Adrenal gland (tissue), 12 donors: ENCODE results near the gene HLA-F. TPM values are rescaled to one million over a fixed set of nuclear protein-coding genes. Genes with fewer than 3 reads are reported as not detected.
A peak's percentile ranks its signal among the peaks of the same experiment; 100 is the strongest.

Experiments used
- DNase-seq, 7 donors: peaks; one replicate each; pipeline ENCODE4 v3.0.0-alpha.2; 2019 to 2020
- H3K27ac ChIP-seq, 5 donors: fragments of 200-600 bp; sonication (generic) in 4 of 5; 1 replicate in 3 of 5; 2 replicates in 2 of 5; pipeline versions ENCODE4 v1.5.1 to v1.8.0; 2016 to 2020; ENCODE audit warnings: mild to moderate bottlenecking in 1 of 5
- H3K27me3 ChIP-seq: fragments of 200-600 bp; 2 replicates; pipeline ENCODE4 v1.8.0; 2021
- H3K36me3 ChIP-seq, 2 donors: fragments of 200-600 bp; replicated peaks in 1 of 2; 1 replicate in 1 of 2; 2 replicates in 1 of 2; pipeline versions ENCODE4 v1.5.1 to v1.8.0; 2018 to 2022
- H3K4me1 ChIP-seq, 2 donors: fragments of 200-600 bp; replicated peaks in 1 of 2; 1 replicate in 1 of 2; 2 replicates in 1 of 2; pipeline versions ENCODE4 v1.5.1 to v1.8.0; 2018 to 2021
- H3K4me3 ChIP-seq, 4 donors: fragments of 200-600 bp; sonication (generic) in 3 of 4; one replicate each; pipeline ENCODE4 v1.5.1; 2016 to 2018
- H3K9me3 ChIP-seq, 3 donors: fragments of 200-600 bp; sonication (generic) in 1 of 3; replicated peaks in 1 of 3; 1 replicate in 2 of 3; 2 replicates in 1 of 3; pipeline versions ENCODE4 v1.5.1 to v1.8.0; 2016 to 2021
- POLR2A ChIP-seq, 2 donors: fragments of 450-650 bp; IDR thresholded peaks; one replicate each; pipeline ENCODE4 v1.6.1; 2017; ENCODE audit warnings: antibody characterized with exemption in 2 of 2, mild to moderate bottlenecking in 2 of 2, moderate library complexity in 1 of 2
- WGBS, 4 donors: extraction: QIAGEN DNeasy Blood & Tissue Kit in 2 of 4; methylation state at CpG; one replicate each; pipeline versions ENCODE4 v1.1.5 to v1.1.7; 2013 to 2017; 5-methylcytosine and 5-hydroxymethylcytosine counted together
- intact Hi-C, 2 donors: fragments of 100-400 bp; cut with DNase I; formaldehyde crosslinking; loops; one replicate each; pipeline versions ENCODE4 v1.14.1 to v1.15.0; 2022 to 2023
- polyA plus RNA-seq, 3 donors: library from polyadenylated mRNA; stranded (reverse); fragments of 200-250 nt in 2 of 3; fragments of 350-450 nt in 1 of 3; fragmentation: Illumina TruSeq in 1 of 3; extraction: RNeasy Lipid Tissue Mini Kit (QIAGEN cat#74804) in 1 of 3; gene quantifications; one replicate each; pipeline ENCODE4 v1.2.3, GENCODE V29; 2013 to 2014
- total RNA-seq, 9 donors: library from RNA; depleted of rRNA in 4 of 9; stranded (reverse); fragments of >200 nt in 4 of 9; fragments of 120-200 nt in 1 of 9; fragmentation: NEBNext Ultra II Directional in 1 of 9; extraction: Animal tissue kit (Norgen Biotek cat#: 25700) in 1 of 9; gene quantifications; one replicate each; pipeline versions ENCODE4 v1.1.0 to v1.2.4, GENCODE V29; 2013 to 2023
- TF ChIP-seq, protein P1 (sequence below), 6 experiments: fragments of 450-650 bp in 4 of 6; fragments of 200-600 bp in 2 of 6; sonication (generic) in 1 of 6; IDR thresholded peaks; 1 replicate in 5 of 6; 2 replicates in 1 of 6; pipeline versions ENCODE4 v1.5.1 to v1.8.0; 2016 to 2021; ENCODE audit warnings: antibody characterized with exemption in 6 of 6, mild to moderate bottlenecking in 2 of 6, moderate library complexity in 1 of 6
- donor health status: healthy with polysubstance abuse.
- donor health status: Bipolar disorder and iron deficiency.
- donor health status: DM: yes; HTN: yes; CAD: no.
- donor health status: DM: no; HTN: no; CAD: no.
- donor health status: DM: no; HTN: no; CAD: no.
- donor health status: DM: yes; HTN: yes; CAD: no.

Gene HLA-F
- total and polyA plus RNA-seq, 12 donors = 3.8 to 285 (median 85.0) TPM

DNA sequence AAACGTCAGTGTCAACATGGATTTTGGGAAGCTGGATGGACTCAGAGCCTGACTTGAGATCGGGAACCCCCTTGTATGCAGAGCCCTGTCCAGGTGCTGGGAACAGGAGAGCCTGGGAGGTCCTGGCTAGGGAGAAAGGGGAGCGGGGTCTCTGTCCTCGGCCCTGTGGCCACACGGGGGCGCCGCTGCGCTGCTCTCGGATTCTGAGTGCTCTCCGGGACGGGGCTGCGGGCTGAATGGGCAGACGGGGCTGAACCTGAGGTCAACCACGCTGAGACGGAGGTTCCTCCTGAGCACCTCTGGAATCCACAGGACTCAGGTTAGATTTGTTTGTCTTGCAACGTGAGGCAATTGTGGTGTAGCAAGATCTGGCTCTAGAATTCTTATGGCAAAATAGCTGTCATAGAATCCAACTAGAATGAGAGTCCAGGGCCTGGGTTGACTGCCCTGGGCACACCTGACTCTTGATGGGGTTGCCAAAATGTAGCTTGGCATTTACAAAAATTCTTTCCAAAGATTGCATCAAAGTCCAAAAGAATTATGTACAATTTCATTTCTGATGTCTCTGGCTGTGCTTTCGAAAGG is 20.6 kb upstream of the HLA-F start:
- Histone ChIP-seq H3K27ac (no peak overlapping the region), H3K36me3 (no peaks in the 10 kb centered on the region), H3K4me1 (no peaks in the 10 kb centered on the region), H3K27me3 (no peaks in the 10 kb centered on the region), H3K4me3 (no peak overlapping the region), H3K9me3 (no peaks in the 10 kb centered on the region)
- 24 to 44% (median 32%) methylated on average over 6 to 17 of the region's 17 CpGs for WGBS, 4 donors
- DNase-seq = peak in 1 of 7 donors; percentile 68
- intact Hi-C loops = loop anchor here in 1 of 2 donors (5.0 to 10.0 kb wide), 2 partner anchors 135 to 312 kb away; no protein-coding TSS in a partner anchor
- TF ChIP-seq, protein P1, sequence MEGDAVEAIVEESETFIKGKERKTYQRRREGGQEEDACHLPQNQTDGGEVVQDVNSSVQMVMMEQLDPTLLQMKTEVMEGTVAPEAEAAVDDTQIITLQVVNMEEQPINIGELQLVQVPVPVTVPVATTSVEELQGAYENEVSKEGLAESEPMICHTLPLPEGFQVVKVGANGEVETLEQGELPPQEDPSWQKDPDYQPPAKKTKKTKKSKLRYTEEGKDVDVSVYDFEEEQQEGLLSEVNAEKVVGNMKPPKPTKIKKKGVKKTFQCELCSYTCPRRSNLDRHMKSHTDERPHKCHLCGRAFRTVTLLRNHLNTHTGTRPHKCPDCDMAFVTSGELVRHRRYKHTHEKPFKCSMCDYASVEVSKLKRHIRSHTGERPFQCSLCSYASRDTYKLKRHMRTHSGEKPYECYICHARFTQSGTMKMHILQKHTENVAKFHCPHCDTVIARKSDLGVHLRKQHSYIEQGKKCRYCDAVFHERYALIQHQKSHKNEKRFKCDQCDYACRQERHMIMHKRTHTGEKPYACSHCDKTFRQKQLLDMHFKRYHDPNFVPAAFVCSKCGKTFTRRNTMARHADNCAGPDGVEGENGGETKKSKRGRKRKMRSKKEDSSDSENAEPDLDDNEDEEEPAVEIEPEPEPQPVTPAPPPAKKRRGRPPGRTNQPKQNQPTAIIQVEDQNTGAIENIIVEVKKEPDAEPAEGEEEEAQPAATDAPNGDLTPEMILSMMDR (IDR thresholded peaks at IDR 0.05) = peak in 3 of 6 experiments; percentile 31 to 54 (median 41)
- no peak for TF ChIP-seq POLR2A (IDR thresholded peaks at IDR 0.05)

DNA sequence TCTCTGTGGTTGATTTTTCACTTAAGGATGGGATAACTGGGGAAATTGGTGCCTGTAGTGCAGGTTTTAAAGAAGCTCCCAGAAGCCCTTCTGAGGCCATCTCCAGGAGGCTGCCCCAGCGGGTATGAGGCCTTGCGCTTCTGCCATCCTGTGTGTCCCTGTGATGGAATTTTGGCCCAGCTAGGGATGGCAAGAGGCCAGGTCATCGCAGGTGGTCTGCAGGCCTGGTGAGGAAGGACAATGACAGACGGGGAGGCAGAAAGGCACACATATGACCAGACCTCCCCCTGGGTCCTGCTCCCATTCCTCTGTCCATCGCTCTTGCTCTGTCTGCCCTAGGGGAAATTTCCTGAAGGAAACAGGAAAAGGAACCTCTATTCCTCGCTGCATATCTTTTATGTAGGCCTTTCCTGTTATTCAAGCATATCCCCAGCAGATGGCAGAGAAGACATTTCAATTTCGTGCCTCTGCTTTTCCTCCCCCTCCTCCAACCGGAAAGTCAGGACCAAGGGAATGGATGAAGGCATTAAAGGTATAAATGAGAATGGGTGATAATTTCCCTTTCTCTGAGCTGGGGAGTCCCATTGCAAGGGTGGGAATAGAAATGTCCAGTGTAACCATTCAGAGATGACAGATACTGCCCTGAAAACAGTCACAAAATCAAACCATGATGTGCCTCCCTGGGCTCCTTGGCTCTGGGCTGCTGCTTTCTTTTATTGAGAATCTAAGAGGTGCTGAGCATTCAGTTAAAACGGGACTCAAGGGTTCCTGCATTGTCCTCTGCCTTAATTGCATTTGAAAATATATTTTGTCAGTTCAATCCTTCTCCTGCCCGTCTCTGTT is 17.6 kb upstream of the HLA-F start:
- no peak for TF ChIP-seq POLR2A (IDR thresholded peaks at IDR 0.05)
- TF ChIP-seq, protein P1 (IDR thresholded peaks at IDR 0.05) = peak; percentile 46 to 80 (median 68)
- peaks cover 8% of the 10 kb centered on the region for H3K27me3 ChIP-seq
- DNase-seq = peak; percentile 37 to 64 (median 47)
- intact Hi-C loops = loop anchor here (2.0 to 10.0 kb wide), 2 partner anchors 127 to 309 kb away; no protein-coding TSS in a partner anchor
- 28 to 37% (median 33%) methylated on average over 10 of the region's 10 CpGs for WGBS, 4 donors
- no peak overlapping the region for H3K27ac ChIP-seq
- H3K4me3 ChIP-seq = no peak overlapping the region
- H3K36me3 ChIP-seq = no peaks in the 10 kb centered on the region
- no peaks in the 10 kb centered on the region for H3K4me1 ChIP-seq
- no peaks in the 10 kb centered on the region for H3K9me3 ChIP-seq

DNA sequence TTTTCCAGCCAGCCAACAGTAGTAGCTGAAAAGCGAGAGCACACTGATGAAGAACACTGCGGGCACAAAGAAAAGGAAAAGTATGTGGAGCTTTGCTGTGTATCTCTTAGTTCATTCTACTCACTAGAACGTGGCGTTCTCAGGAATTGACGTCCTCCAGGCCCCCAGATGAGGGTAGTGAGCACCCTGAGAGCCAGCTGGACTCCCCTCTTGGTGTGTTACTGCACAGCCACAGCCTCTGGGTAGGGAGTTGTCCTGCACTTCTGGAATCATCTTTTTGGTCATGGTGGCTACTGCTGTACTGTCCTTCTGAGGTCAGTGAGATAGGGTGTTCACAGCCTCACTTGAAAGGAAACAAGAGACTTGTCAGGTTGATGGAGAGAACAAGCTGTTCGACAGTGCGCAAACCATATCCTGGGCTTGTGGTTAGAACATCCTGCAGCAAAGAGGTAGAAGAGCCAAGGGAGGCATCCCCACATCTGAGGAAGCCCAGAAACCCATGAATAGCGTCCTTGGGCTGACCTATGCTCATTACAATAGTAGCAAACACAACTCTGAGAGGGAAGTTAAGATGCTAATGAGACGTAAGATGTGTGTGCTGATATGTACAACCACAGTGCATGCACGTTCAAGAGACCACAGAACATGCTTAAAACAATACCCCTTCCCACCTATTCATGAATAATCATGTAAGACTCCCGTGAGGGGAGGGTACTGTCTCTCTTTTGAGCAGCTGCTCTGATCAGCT is 14.6 kb upstream of the HLA-F start:
- no peak for DNase-seq
- Histone ChIP-seq H3K9me3 (no peaks in the 10 kb centered on the region), H3K36me3 (no peaks in the 10 kb centered on the region), H3K4me1 (no peaks in the 10 kb centered on the region), H3K27ac (no peak overlapping the region), H3K27me3 (peaks cover 8% of the 10 kb centered on the region), H3K4me3 (no peak overlapping the region)
- no peak for TF ChIP-seq POLR2A (IDR thresholded peaks at IDR 0.05)
- TF ChIP-seq, protein P1 (IDR thresholded peaks at IDR 0.05) = no peak
- WGBS, 4 donors = 61% methylated on average over 11 of the region's 11 CpGs
- intact Hi-C loops = loop anchor here in 1 of 2 donors (10.0 kb wide), 1 partner anchor 306 kb away; no protein-coding TSS in a partner anchor

DNA sequence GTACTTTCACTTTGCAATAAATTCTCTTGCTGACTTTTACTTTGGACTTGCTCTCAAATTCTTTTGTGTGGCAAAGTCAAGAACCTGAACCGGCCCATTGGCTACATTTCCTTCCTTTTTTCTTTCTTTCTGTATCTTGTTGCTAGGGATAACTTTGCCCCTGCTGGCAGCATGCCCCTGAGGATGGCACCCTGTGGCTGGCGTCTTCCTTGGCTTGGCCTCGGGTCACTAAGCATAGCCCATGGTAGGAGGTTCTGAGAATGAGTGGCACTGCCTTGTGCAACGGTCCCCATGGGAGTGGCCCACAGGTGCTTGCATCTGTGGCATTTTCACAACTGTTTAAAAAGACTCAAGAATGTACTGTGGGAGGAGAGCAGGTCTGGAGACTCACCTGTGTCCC is 14.0 kb upstream of the HLA-F start:
- no peak overlapping the region for H3K4me3 ChIP-seq

More for the DNA sequence above, 14.0 kb upstream of the HLA-F start:
- TF ChIP-seq, protein P1 (IDR thresholded peaks at IDR 0.05) = no peak
- no peak for TF ChIP-seq POLR2A (IDR thresholded peaks at IDR 0.05)
- no peak for DNase-seq
- H3K27ac ChIP-seq = no peak overlapping the region
- WGBS, 4 donors = 36 to 48% (median 45%) methylated on average over 4 of the region's 4 CpGs
- H3K4me1 ChIP-seq = no peaks in the 10 kb centered on the region
- H3K27me3 ChIP-seq = peaks cover 8% of the 10 kb centered on the region
- H3K36me3 ChIP-seq = no peaks in the 10 kb centered on the region
- intact Hi-C loops = loop anchor here in 1 of 2 donors (10.0 kb wide), 1 partner anchor 306 kb away; no protein-coding TSS in a partner anchor
- H3K9me3 ChIP-seq = no peaks in the 10 kb centered on the region
